K562 (cell line): ENCODE measurements around the gene RCC2. TPM values are rescaled to one million over a fixed set of nuclear protein-coding genes. Genes with fewer than 3 reads are reported as not detected.

ENCODE experiments used
- BHLHE40 ChIP-seq: IDR thresholded peaks from 2 replicates; pipeline ENCODE4 v1.6.1; 2011; ENCODE audit warnings: low read length, improper control_type of control experiment
- CHD2 ChIP-seq: IDR thresholded peaks from 2 replicates; pipeline ENCODE4 v1.6.1; 2011; ENCODE audit warnings: low read depth, low read length
- ERF ChIP-seq: fragments of 450-650 bp; formaldehyde crosslinking; IDR thresholded peaks from 2 replicates; pipeline ENCODE4 v1.4.0; 2020; ENCODE audit warnings: mild to moderate bottlenecking, mixed read lengths
- ETV5 ChIP-seq: sonication (generic); formaldehyde crosslinking; IDR thresholded peaks from 2 replicates; pipeline ENCODE4 v1.4.0; 2020; ENCODE audit warnings: low read depth, mild to moderate bottlenecking, missing genetic modification reagents
- FOXK1 ChIP-seq: sonication (generic); formaldehyde crosslinking; IDR thresholded peaks from 2 replicates; pipeline ENCODE4 v1.8.0; 2022; ENCODE audit warnings: missing genetic modification reagents, mild to moderate bottlenecking, borderline replicate concordance
- MITF ChIP-seq: IDR thresholded peaks from 2 replicates; pipeline ENCODE4 v1.6.1; 2014; ENCODE audit warnings: antibody characterized with exemption
- NBN ChIP-seq: fragments of 450-650 bp; IDR thresholded peaks from 2 replicates; pipeline ENCODE4 v1.6.1; 2016; ENCODE audit warnings: low read depth, mild to moderate bottlenecking
- POLR2B ChIP-seq: fragments of 450-650 bp; IDR thresholded peaks from 2 replicates; pipeline ENCODE4 v1.6.1; 2018; ENCODE audit warnings: low read depth; ENCODE audit not compliant: partially characterized antibody
- PREB ChIP-seq: sonication (generic); formaldehyde crosslinking; IDR thresholded peaks from 2 replicates; pipeline ENCODE4 v1.8.1; 2023; ENCODE audit warnings: mild to moderate bottlenecking, missing genetic modification reagents
- PRMT5 ChIP-seq: sonication (generic); formaldehyde crosslinking; IDR thresholded peaks from 2 replicates; pipeline ENCODE4 v1.5.0; 2020; ENCODE audit warnings: missing genetic modification reagents
- TAF1 ChIP-seq: IDR thresholded peaks from 2 replicates; pipeline ENCODE4 v1.6.1; 2011; ENCODE audit warnings: mild to moderate bottlenecking, low read length, moderate library complexity; ENCODE audit not compliant: insufficient read depth, control insufficient read depth, severe bottlenecking; ENCODE audit errors: extremely low read depth
- TRIM25 ChIP-seq: fragments of 450-650 bp; IDR thresholded peaks from 2 replicates; pipeline ENCODE4 v1.7.0; 2016; ENCODE audit warnings: borderline replicate concordance
- ZKSCAN1 ChIP-seq: fragments of 150-350 bp; IDR thresholded peaks from 2 replicates; pipeline ENCODE4 v1.6.1; 2016; ENCODE audit warnings: low read depth, low read length
- ZNF165 ChIP-seq: fragments of 250-450 bp; sonication (Bioruptor Pico); IDR thresholded peaks from 2 replicates; pipeline ENCODE4 v1.4.0; 2020; ENCODE audit warnings: borderline replicate concordance
- ZNF3 ChIP-seq: fragments of 250-450 bp; sonication (Bioruptor Pico); IDR thresholded peaks from 2 replicates; pipeline ENCODE4 v1.5.0; 2021; ENCODE audit warnings: mild to moderate bottlenecking, moderate library complexity
- ZNF668 ChIP-seq: fragments of 250-450 bp; sonication (Bioruptor Pico); IDR thresholded peaks from 2 replicates; pipeline ENCODE4 v1.8.0; 2022; ENCODE audit warnings: mild to moderate bottlenecking, inconsistent platforms
- ZNF740 ChIP-seq, 3 experiments: fragments of 200-800 bp in 1 of 3; sonication (Bioruptor generic) in 1 of 3; sonication (generic) in 1 of 3; formaldehyde crosslinking in 1 of 3; IDR thresholded peaks; 2 replicates each; pipeline versions ENCODE4 v1.6.1 to v1.8.0; 2016 to 2022; ENCODE audit warnings: mild to moderate bottlenecking in 2 of 3, missing compliant biosample characterization in 2 of 3, missing genetic modification characterization in 2 of 3, missing genetic modification reagents in 1 of 3
- ZNF830 ChIP-seq: fragments of 250-450 bp; sonication (Bioruptor Pico); IDR thresholded peaks from 2 replicates; pipeline ENCODE4 v1.5.0; 2021; ENCODE audit warnings: mild to moderate bottlenecking
- polyA plus RNA-seq, 8 experiments: library from polyadenylated mRNA; depleted of rRNA in 4 of 8; stranded (reverse) in 5 of 8; unstranded in 3 of 8; fragments of >200 nt; fragmentation: Nextera tagmentation in 2 of 8; fragmentation: Illumina TruSeq in 1 of 8; extraction: Ambion mirVana in 2 of 8; extraction: Trizol in 1 of 8; gene quantifications; 2 replicates each; pipeline versions ENCODE4 v1.2.1 to v1.2.3, GENCODE V29; 2011 to 2014; ENCODE audit warnings: inconsistent platforms in 1 of 8, missing spikeins in 1 of 8
- total RNA-seq, 7 experiments: library from RNA; depleted of rRNA in 6 of 7; stranded (reverse); fragments of >200 nt in 6 of 7; fragmentation: Illumina TruSeq in 2 of 7; extraction: Trizol in 2 of 7; gene quantifications; 2 replicates each; pipeline versions ENCODE4 v1.2.1 to v1.2.3, GENCODE V29; 2011 to 2021; ENCODE audit warnings: low replicate concordance in 1 of 7
- TF ChIP-seq, protein P1 (sequence below): fragments of 450-650 bp; IDR thresholded peaks from 2 replicates; pipeline ENCODE4 v1.7.1; 2018; ENCODE audit warnings: mild to moderate bottlenecking, low read depth; ENCODE audit not compliant: partially characterized antibody
- TF ChIP-seq, protein P2 (sequence below): fragments of 250-450 bp; sonication (Bioruptor Pico); IDR thresholded peaks from 2 replicates; pipeline ENCODE4 v1.8.0; 2022; ENCODE audit warnings: moderate library complexity, mild to moderate bottlenecking, inconsistent platforms

RCC2 gene
- total and polyA plus RNA-seq, 9 of the 15 experiments (the other 6 are each of a cell fraction or from before 2014, with no cell fraction given), result 31.8 to 292 (median 116) TPM

DNA sequence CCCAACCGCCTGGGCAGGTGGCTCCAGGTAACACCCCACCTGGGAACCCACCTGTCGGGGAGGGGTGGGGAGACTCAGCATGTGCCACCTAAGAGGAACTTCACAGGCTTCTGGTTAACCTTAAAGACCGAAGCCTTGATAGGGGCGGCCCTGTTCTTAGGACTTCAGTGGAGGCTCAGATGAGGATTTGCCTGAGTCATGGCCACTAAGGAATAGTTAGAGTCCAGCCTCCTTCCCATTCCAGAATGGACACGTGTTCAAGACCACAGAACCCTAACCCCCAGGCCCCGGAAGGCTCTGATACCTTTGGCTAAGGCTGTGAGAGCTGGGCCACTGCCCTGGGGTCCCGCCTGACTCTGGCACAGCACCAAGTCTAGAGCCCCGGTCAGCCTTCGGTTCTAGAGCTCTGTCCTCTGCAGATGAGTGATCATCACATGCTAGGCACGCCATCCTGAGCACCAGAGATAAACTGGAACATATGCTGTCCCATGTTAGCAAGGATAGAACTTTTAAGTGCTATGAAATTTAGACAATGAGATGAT, 47.2 kb downstream of the RCC2 start (continued):
- TF ChIP-seq, protein P1, sequence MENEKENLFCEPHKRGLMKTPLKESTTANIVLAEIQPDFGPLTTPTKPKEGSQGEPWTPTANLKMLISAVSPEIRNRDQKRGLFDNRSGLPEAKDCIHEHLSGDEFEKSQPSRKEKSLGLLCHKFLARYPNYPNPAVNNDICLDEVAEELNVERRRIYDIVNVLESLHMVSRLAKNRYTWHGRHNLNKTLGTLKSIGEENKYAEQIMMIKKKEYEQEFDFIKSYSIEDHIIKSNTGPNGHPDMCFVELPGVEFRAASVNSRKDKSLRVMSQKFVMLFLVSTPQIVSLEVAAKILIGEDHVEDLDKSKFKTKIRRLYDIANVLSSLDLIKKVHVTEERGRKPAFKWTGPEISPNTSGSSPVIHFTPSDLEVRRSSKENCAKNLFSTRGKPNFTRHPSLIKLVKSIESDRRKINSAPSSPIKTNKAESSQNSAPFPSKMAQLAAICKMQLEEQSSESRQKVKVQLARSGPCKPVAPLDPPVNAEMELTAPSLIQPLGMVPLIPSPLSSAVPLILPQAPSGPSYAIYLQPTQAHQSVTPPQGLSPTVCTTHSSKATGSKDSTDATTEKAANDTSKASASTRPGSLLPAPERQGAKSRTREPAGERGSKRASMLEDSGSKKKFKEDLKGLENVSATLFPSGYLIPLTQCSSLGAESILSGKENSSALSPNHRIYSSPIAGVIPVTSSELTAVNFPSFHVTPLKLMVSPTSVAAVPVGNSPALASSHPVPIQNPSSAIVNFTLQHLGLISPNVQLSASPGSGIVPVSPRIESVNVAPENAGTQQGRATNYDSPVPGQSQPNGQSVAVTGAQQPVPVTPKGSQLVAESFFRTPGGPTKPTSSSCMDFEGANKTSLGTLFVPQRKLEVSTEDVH, result no peak
- TF ChIP-seq ZNF830 (CRISPR knock-in tag), result no peak
- TF ChIP-seq BHLHE40, result 0 out of 2 replicates have a peak, but pooled peaks have one; percentile 10
- no peak for TF ChIP-seq ZNF668
- TF ChIP-seq, protein P2, sequence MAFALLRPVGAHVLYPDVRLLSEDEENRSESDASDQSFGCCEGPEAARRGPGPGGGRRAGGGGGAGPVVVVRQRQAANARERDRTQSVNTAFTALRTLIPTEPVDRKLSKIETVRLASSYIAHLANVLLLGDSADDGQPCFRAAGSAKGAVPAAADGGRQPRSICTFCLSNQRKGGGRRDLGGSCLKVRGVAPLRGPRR, result no peak
- TF ChIP-seq FOXK1 (CRISPR knock-in tag), result no peak
- no peak for TF ChIP-seq MITF
- no peak for TF ChIP-seq CHD2
- TF ChIP-seq TAF1, result no peak
- TF ChIP-seq ZKSCAN1, result no peak
- no peak for TF ChIP-seq ZNF3
- no peak for TF ChIP-seq ZNF165 (CRISPR knock-in tag)
- TF ChIP-seq ERF (CRISPR knock-in tag), result no peak
- TF ChIP-seq TRIM25, result no peak
- TF ChIP-seq ZNF740 (CRISPR knock-in tag; IDR thresholded peaks at IDR 0.05), result no peak
- TF ChIP-seq ZNF740 (tag; IDR thresholded peaks at IDR 0.05), result no peak
- TF ChIP-seq NBN, result no peak
- no peak for TF ChIP-seq POLR2B
- TF ChIP-seq ETV5 (CRISPR knock-in tag), result no peak
- no peak for TF ChIP-seq PRMT5 (CRISPR knock-in tag)
- TF ChIP-seq PREB (CRISPR knock-in tag), result no peak
